NCI-H187 treated with DMSO at 0.1 percent for 48 hours (cell line): ENCODE results near the gene ITFG1.

Experiments
- DNase-seq: peaks from one replicate; lab custom pipeline; 2025; lab: John Stamatoyannopoulos, UW

Gene ITFG1

GRCh38 chr16:47460711-47461597 is at the start of gene ITFG1, which contains the start of gene PHKB:
Gene ITFG1 (minus strand): TSS chr16:47461063. CDS start chr16:47461045, 18 bp downstream.
Gene PHKB (plus strand): TSS chr16:47461331. CDS start chr16:47461351, 20 bp downstream.
- no peak for DNase-seq

- DNase-seq = no peak
These were observed 46.8 kb upstream of the ITFG1 start for GRCh38 chr16:47507701-47508100.

GRCh38 chr16:47506800-47507199 is 45.9 kb upstream of the ITFG1 start:
- no peak for DNase-seq

GRCh38 chr16:47504599-47504998 is 43.7 kb upstream of the ITFG1 start:
- DNase-seq = no peak

- DNase-seq = no peak
These were observed 43.1 kb upstream of the ITFG1 start for GRCh38 chr16:47503936-47504335.

GRCh38 chr16:47499700-47500264 is 38.9 kb upstream of the ITFG1 start:
- no peak for DNase-seq

- no peak for DNase-seq
These were observed 38.3 kb upstream of the ITFG1 start for GRCh38 chr16:47499080-47499699.

GRCh38 chr16:47493381-47494337 is 32.8 kb upstream of the ITFG1 start:
- DNase-seq = no peak

- DNase-seq = no peak
These were observed 31.8 kb upstream of the ITFG1 start for GRCh38 chr16:47492428-47493377.

- DNase-seq = no peak
These were observed 31.2 kb upstream of the ITFG1 start for GRCh38 chr16:47492036-47492427.

DNA sequence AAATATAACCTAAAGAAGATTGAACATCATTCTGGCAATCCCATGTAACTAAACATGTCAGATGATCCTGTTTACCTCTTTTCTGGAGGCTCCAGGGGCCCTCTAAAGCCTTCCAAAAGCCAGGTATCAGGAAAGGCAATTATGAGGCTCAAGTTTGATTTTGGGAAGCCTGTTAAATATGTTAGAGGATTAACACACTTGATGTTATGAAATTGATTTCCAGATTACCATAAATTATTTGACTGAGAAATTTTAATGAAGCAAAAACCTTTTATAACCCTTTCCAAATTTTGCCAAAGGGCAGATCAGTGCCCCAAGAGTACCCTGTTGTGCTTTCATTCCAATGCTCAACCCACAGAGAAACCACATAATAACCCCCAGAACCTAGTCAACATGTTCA is 29.6 kb upstream of the ITFG1 start:
- no peak for DNase-seq

GRCh38 chr16:47488051-47488450 is 27.2 kb upstream of the ITFG1 start:
- DNase-seq = no peak

- DNase-seq = no peak
These were observed 26.0 kb upstream of the ITFG1 start for GRCh38 chr16:47486856-47487255.

- DNase-seq = no peak
These were observed 22.8 kb upstream of the ITFG1 start for GRCh38 chr16:47483616-47484015.

- no peak for DNase-seq
These were observed 21.0 kb upstream of the ITFG1 start for GRCh38 chr16:47481698-47482374.

- no peak for DNase-seq
These were observed 19.5 kb upstream of the ITFG1 start for GRCh38 chr16:47480410-47480809.

DNA sequence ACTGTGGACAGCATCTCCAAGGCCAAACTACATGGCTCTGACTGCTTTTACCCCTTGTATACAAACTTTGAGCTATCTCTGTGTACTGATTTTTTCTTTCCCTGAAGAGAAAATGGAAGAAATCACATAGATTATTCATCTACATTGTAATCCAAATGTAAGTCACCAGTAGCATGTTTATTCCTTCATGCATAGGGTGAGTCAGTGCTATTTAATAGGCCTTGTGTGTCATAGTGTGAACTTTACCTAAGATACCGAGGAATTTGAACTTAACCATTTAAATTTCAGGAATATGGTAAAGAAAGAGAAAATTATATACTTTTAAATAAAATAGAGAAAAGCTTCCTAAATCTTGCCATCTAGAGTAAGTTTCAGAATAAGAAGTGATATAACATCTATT is 16.8 kb upstream of the ITFG1 start:
- no peak for DNase-seq

DNA sequence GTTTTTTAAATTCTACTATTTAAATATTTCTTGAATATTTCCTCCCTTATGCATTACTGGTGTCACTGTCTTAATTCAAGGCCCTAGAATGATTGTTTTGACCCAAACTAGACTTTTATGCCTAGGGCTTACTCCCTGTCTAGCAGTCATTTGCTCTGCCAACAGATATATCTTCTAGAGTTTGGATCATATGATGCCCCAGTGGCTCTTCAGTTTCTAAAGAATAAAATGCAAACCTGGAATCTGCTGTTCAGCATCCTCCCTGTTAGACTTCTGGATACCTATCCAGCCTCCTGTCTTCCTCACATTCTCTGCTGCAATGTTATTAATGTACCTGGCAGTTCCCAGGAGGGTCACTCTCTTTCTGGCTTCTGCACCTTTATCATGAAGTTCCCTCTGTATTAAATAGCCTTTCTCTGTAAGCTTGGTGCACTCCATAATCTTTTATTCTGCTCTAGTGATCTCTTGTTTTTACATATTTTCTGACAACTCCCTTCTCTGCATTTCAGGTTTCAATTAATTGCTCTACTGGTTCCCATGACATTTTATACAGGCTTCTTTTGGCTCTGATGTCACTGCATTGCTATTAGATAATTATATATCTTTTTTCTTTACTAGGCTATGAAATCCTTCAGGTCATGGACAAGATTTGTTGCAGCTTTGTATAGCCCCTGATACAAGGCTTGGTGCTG is 15.9 kb upstream of the ITFG1 start:
- DNase-seq = no peak

- DNase-seq = no peak
These were observed 14.9 kb upstream of the ITFG1 start for GRCh38 chr16:47475786-47476185.

- DNase-seq = no peak
These were observed 12.9 kb upstream of the ITFG1 start for GRCh38 chr16:47473792-47474191.
